ENCODE measurements around the gene JARID2. TPM values are rescaled to one million over a fixed set of nuclear protein-coding genes. Genes with fewer than 3 reads are reported as not detected.
A peak's percentile ranks its signal among the peaks of the same experiment; 100 is the strongest.

JARID2 gene
- total RNA-seq, 4 donors from 2014 or later = 11.6 to 22.5 (median 16.4) TPM

DNA sequence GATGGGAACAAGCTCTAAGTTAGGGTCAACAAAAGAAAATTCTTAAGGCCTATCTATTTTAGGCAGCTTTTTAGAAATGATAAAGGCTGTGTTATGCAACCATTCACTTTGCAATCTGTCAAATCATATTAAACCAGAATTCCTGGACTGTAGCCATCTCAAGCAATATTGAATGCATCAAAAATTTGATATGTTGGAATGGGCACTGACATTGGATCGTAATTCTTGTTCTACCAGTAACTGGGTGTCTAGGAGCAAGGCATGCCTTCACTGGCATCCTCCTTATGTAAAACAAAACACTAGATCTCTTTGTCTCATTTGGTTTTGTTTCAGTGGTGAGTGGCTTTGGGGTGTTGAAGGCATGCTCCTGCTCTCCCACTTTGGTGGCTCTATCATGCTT is 145.6 kb downstream of the JARID2 start:
- in situ Hi-C loops (cut with MboI; ENCODE audit: low sequenced_read_pairs in 4 of 4) = loop anchor here in 1 of 4 donors (25.0 kb wide), 1 partner anchor 1179 kb away; no protein-coding TSS in a partner anchor

DNA sequence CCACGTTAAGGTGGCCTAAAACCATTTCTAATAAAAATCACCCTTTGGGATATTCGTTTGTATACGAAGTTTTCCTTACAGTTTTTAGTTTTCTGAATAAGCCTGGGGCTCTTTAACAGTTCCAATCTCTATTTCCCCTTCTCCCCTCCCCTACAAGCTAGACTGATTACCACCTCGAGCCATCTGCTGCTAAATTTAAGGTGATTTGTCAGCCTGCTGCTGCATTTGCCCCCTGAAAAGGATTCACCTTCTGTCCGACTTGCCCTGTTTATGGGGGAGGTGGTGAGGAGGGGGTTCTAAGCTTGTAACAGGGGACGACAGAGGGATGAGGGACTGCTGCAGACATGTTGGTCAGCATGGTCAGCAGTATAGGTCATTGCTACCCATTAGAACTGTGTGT is 146.3 kb downstream of the JARID2 start:
- intact Hi-C loops (cut with DNase I; ENCODE audit: low total_unique reads) = no loop called here
- ATAC-seq (no peak), DNase-seq (no peak)
- Histone ChIP-seq H3K36me3 (no peaks in the 10 kb centered on the region), H3K27ac (no peak overlapping the region), H3K4me3 (no peak overlapping the region), H3K4me1 (peaks cover 40 to 68% of the 10 kb centered on the region in 2 donors), H3K9me3 (no peaks in the 10 kb centered on the region), H3K27me3 (no peaks in the 10 kb centered on the region)
- in situ Hi-C loops (cut with MboI; ENCODE audit: low sequenced_read_pairs in 4 of 4) = loop anchor here in 1 of 4 donors (25.0 kb wide), 1 partner anchor 1180 kb away; no protein-coding TSS in a partner anchor
- TF ChIP-seq, protein P1, sequence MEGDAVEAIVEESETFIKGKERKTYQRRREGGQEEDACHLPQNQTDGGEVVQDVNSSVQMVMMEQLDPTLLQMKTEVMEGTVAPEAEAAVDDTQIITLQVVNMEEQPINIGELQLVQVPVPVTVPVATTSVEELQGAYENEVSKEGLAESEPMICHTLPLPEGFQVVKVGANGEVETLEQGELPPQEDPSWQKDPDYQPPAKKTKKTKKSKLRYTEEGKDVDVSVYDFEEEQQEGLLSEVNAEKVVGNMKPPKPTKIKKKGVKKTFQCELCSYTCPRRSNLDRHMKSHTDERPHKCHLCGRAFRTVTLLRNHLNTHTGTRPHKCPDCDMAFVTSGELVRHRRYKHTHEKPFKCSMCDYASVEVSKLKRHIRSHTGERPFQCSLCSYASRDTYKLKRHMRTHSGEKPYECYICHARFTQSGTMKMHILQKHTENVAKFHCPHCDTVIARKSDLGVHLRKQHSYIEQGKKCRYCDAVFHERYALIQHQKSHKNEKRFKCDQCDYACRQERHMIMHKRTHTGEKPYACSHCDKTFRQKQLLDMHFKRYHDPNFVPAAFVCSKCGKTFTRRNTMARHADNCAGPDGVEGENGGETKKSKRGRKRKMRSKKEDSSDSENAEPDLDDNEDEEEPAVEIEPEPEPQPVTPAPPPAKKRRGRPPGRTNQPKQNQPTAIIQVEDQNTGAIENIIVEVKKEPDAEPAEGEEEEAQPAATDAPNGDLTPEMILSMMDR (IDR thresholded peaks at IDR 0.05 in 4 of 5, conservative IDR thresholded peaks at IDR 0.05 in 1 of 5) = no peak
- TF ChIP-seq POLR2A (IDR thresholded peaks at IDR 0.05) = no peak

More for the DNA sequence above, 145.6 kb downstream of the JARID2 start:
- intact Hi-C loops (cut with DNase I; ENCODE audit: low total_unique reads) = no loop called here
- no peaks in the 10 kb centered on the region for H3K36me3 ChIP-seq
- no peaks in the 10 kb centered on the region for H3K9me3 ChIP-seq
- no peak for TF ChIP-seq POLR2A (IDR thresholded peaks at IDR 0.05)
- TF ChIP-seq, protein P1 (IDR thresholded peaks at IDR 0.05 in 4 of 5, conservative IDR thresholded peaks at IDR 0.05 in 1 of 5) = no peak
- H3K4me1 ChIP-seq = peaks cover 37 to 70% of the 10 kb centered on the region in 2 donors
- H3K27me3 ChIP-seq = no peaks in the 10 kb centered on the region
- no peak for ATAC-seq
- no peak overlapping the region for H3K4me3 ChIP-seq
- DNase-seq = no peak
- H3K27ac ChIP-seq = peak overlapping the region in 1 of 4 donors; percentile 8

- H3K27ac ChIP-seq = no peak overlapping the region
- DNase-seq (no peak), ATAC-seq (no peak)
- H3K27me3 ChIP-seq = no peaks in the 10 kb centered on the region
- H3K36me3 ChIP-seq = no peaks in the 10 kb centered on the region
- no peaks in the 10 kb centered on the region for H3K9me3 ChIP-seq
- TF ChIP-seq, protein P1 (IDR thresholded peaks at IDR 0.05 in 4 of 5, conservative IDR thresholded peaks at IDR 0.05 in 1 of 5) = no peak
- in situ Hi-C loops (cut with MboI; ENCODE audit: low sequenced_read_pairs in 4 of 4) = loop anchor here in 1 of 4 donors (25.0 kb wide), 1 partner anchor 1181 kb away; no protein-coding TSS in a partner anchor
- intact Hi-C loops (cut with DNase I; ENCODE audit: low total_unique reads) = no loop called here
- H3K4me3 ChIP-seq = no peak overlapping the region
- H3K4me1 ChIP-seq = peaks cover 53 to 71% of the 10 kb centered on the region in 2 donors
Observed at GRCh38 chr6:15393605-15394004, 147.7 kb downstream of the JARID2 start.

GRCh38 chr6:15395087-15395486 is 149.2 kb downstream of the JARID2 start:
- DNase-seq = no peak
- H3K36me3 ChIP-seq = no peaks in the 10 kb centered on the region
- H3K27me3 ChIP-seq = no peaks in the 10 kb centered on the region
- no peaks in the 10 kb centered on the region for H3K9me3 ChIP-seq
- in situ Hi-C loops (cut with MboI; ENCODE audit: low sequenced_read_pairs in 4 of 4) = loop anchor here in 1 of 4 donors (25.0 kb wide), 1 partner anchor 1183 kb away; no protein-coding TSS in a partner anchor
- TF ChIP-seq, protein P1 (IDR thresholded peaks at IDR 0.05 in 4 of 5, conservative IDR thresholded peaks at IDR 0.05 in 1 of 5) = no peak
- no peak for TF ChIP-seq POLR2A (IDR thresholded peaks at IDR 0.05)
- intact Hi-C loops (cut with DNase I; ENCODE audit: low total_unique reads) = no loop called here
- H3K4me1 ChIP-seq = peaks cover 53 to 71% of the 10 kb centered on the region in 2 donors
- ATAC-seq = no peak
- no peak overlapping the region for H3K4me3 ChIP-seq
- no peak overlapping the region for H3K27ac ChIP-seq

- no peak for DNase-seq
- H3K4me3 ChIP-seq = no peak overlapping the region
- H3K27ac ChIP-seq = no peak overlapping the region
- H3K9me3 ChIP-seq = no peaks in the 10 kb centered on the region
- no peaks in the 10 kb centered on the region for H3K36me3 ChIP-seq
- H3K4me1 ChIP-seq = peaks cover 55 to 71% of the 10 kb centered on the region in 2 donors
- intact Hi-C loops (cut with DNase I; ENCODE audit: low total_unique reads) (no loop called here), in situ Hi-C loops (cut with MboI; ENCODE audit: low sequenced_read_pairs in 4 of 4) (loop anchor here in 1 of 4 donors (25.0 kb wide), 1 partner anchor 1185 kb away; no protein-coding TSS in a partner anchor)
- no peaks in the 10 kb centered on the region for H3K27me3 ChIP-seq
- no peak for ATAC-seq
- TF ChIP-seq, protein P1 (IDR thresholded peaks at IDR 0.05 in 4 of 5, conservative IDR thresholded peaks at IDR 0.05 in 1 of 5) = no peak
- TF ChIP-seq POLR2A (IDR thresholded peaks at IDR 0.05) = no peak
Observed at GRCh38 chr6:15396808-15397207, 150.9 kb downstream of the JARID2 start.

All from gastrocnemius medialis (tissue), 4 donors.